ENCODE data around the gene FERMT1. TPM values are rescaled to one million over a fixed set of nuclear protein-coding genes. Genes with fewer than 3 reads are reported as not detected.

The FERMT1 gene
- total and polyA plus RNA-seq, 2 experiments from 2014 or later: 16.2 to 18.3 TPM

DNA sequence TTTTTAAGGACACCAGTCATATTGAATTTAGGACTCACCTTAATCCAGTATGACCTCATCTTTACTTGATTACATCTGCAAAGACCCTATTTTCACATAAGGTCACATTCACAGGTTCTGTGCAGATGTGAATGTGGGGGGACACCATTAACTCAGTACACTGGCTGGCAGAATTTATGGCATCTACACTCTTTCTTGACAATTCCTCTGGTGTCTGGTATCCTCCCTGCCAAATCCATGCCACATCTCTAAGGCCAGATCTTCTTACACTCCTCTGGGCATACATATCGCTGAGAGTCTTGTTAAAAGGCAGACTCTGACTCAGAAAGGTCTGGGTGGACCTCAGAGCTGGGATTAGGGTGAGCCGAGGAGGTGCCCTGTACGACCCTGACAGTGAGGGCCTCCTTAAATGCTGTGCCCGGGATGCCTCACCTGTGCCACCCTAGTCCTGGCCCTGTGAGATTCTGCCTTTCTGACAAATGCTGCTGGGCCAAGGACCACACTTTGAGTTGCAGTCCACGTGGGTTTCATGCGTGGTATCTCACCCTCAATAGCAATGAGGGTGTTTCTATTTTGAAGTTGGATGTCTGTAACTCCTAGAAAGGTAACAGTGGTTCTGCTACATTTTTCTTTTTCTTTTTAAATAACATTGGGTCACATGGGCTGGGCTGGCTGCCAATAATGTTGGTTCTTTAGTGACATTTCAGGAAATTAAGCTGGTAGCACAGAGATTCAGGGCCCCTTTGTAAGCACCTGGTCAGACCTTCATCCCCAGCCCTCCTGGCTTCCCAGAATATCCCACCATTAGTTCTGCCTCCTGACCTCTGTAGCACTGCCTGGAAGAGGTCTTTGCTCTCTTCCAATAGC, 51.8 kb downstream of the FERMT1 start:
- Histone ChIP-seq H4K20me1 (replicated peaks; ENCODE audit: insufficient read depth) (no peaks in the 10 kb centered on the region), H2AFZ (no peak overlapping the region), H3K4me2 (no peak overlapping the region), H3K27ac (ENCODE audit: low read depth) (no peak overlapping the region), H3F3A (replicated peaks; ENCODE audit: low read depth) (no peaks in the 10 kb centered on the region), H3K9me2 (ENCODE audit: insufficient read depth) (no peaks in the 10 kb centered on the region), H3K4me1 (ENCODE audit: insufficient read depth) (no peaks in the 10 kb centered on the region), H3K36me3 (ENCODE audit: insufficient read depth) (peaks cover 10% of the 10 kb centered on the region; the same call in 1 of the 2 replicates), H3K4me3 (no peak overlapping the region), H3K27me3 (ENCODE audit: insufficient read depth) (no peaks in the 10 kb centered on the region), H3K79me2 (replicated peaks; ENCODE audit: insufficient read depth) (no peaks in the 10 kb centered on the region)
- Mint-ChIP-seq H3K4me3 (no peak overlapping the region), H3K27me3 (ENCODE audit: insufficient read depth, low read depth, poor library complexity) (peaks cover 4% of the 10 kb centered on the region), H3K36me3 (ENCODE audit: low read depth) (peaks cover 10% of the 10 kb centered on the region; the same call in 1 of the 3 replicates), H3K27ac (no peak overlapping the region), H3K4me1 (no peaks in the 10 kb centered on the region; the same call in 2 of the 3 replicates), H3K9me3 (no peaks in the 10 kb centered on the region; the same call in 2 of the 3 replicates)
- no peak for ATAC-seq
- no peak for TF ChIP-seq POLR2AphosphoS5 (IDR thresholded peaks at IDR 0.05; ENCODE audit: low read depth)
- TF ChIP-seq STAT1 (IDR thresholded peaks at IDR 0.05; ENCODE audit: unreplicated experiment): no peak
- TF ChIP-seq ZNF331 (CRISPR knock-in tag; IDR thresholded peaks at IDR 0.05; ENCODE audit: low read depth): no peak
- TF ChIP-seq EZH2phosphoT487 (IDR thresholded peaks at IDR 0.05; ENCODE audit: unreplicated experiment): no peak
- no peak for TF ChIP-seq ZNF114 (CRISPR knock-in tag; IDR thresholded peaks at IDR 0.05)
- no peak for TF ChIP-seq EZH2 (IDR thresholded peaks at IDR 0.05; ENCODE audit: low read depth, unreplicated experiment)
- no peak for TF ChIP-seq JUNB (IDR thresholded peaks at IDR 0.05; ENCODE audit: unreplicated experiment)
- TF ChIP-seq, protein P1, sequence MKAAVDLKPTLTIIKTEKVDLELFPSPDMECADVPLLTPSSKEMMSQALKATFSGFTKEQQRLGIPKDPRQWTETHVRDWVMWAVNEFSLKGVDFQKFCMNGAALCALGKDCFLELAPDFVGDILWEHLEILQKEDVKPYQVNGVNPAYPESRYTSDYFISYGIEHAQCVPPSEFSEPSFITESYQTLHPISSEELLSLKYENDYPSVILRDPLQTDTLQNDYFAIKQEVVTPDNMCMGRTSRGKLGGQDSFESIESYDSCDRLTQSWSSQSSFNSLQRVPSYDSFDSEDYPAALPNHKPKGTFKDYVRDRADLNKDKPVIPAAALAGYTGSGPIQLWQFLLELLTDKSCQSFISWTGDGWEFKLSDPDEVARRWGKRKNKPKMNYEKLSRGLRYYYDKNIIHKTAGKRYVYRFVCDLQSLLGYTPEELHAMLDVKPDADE (IDR thresholded peaks at IDR 0.05): no peak
- TF ChIP-seq, protein P2, sequence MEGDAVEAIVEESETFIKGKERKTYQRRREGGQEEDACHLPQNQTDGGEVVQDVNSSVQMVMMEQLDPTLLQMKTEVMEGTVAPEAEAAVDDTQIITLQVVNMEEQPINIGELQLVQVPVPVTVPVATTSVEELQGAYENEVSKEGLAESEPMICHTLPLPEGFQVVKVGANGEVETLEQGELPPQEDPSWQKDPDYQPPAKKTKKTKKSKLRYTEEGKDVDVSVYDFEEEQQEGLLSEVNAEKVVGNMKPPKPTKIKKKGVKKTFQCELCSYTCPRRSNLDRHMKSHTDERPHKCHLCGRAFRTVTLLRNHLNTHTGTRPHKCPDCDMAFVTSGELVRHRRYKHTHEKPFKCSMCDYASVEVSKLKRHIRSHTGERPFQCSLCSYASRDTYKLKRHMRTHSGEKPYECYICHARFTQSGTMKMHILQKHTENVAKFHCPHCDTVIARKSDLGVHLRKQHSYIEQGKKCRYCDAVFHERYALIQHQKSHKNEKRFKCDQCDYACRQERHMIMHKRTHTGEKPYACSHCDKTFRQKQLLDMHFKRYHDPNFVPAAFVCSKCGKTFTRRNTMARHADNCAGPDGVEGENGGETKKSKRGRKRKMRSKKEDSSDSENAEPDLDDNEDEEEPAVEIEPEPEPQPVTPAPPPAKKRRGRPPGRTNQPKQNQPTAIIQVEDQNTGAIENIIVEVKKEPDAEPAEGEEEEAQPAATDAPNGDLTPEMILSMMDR (conservative IDR thresholded peaks at IDR 0.05; ENCODE audit: low read depth in 2 of 2): no peak
- no peak for TF ChIP-seq NANOG (IDR thresholded peaks at IDR 0.05; ENCODE audit: borderline replicate concordance)
- no peak for TF ChIP-seq CREB1 (CRISPR knock-in tag; IDR thresholded peaks at IDR 0.05; ENCODE audit: low read depth)
- DNase-seq (ENCODE audit: low spot score): no peak

DNA sequence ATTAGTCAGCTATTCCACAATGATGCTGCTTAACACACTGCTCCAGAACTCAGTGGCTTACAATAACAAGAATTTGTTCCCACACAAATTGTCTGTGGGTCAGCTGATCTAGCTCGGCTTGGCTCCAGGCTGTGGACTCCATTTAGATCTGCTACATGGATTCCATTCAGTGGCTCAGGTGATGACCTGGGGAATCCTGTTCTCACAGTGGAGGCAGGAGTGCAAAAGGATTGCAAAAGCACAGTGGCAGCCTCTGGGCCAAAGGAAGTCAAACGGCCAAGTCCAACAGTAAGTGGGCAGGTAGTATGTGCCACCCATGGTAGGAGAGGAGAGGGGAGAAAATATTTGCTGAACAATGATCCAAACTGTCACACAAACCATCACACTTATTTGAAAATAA, 53.2 kb downstream of the FERMT1 start:
- no peaks in the 10 kb centered on the region for H3K79me2 ChIP-seq (replicated peaks; ENCODE audit: insufficient read depth)
- no peak overlapping the region for H3K4me3 Mint-ChIP-seq
- H3K4me1 ChIP-seq (ENCODE audit: insufficient read depth): no peaks in the 10 kb centered on the region
- no peaks in the 10 kb centered on the region; the same call in 2 of the 3 replicates for H3K4me1 Mint-ChIP-seq
- peaks cover 7% of the 10 kb centered on the region; the same call in 1 of the 3 replicates for H3K36me3 Mint-ChIP-seq (ENCODE audit: low read depth)
- no peaks in the 10 kb centered on the region for H3K27me3 ChIP-seq (ENCODE audit: insufficient read depth)
- no peak overlapping the region for H3K4me3 ChIP-seq
- ATAC-seq (no peak), DNase-seq (ENCODE audit: low spot score) (no peak)
- no peak overlapping the region for H2AFZ ChIP-seq
- no peaks in the 10 kb centered on the region for H3K9me2 ChIP-seq (ENCODE audit: insufficient read depth)
- H4K20me1 ChIP-seq (replicated peaks; ENCODE audit: insufficient read depth): no peaks in the 10 kb centered on the region
- H3K27me3 Mint-ChIP-seq (ENCODE audit: insufficient read depth, low read depth, poor library complexity): peaks cover 4% of the 10 kb centered on the region
- H3K27ac Mint-ChIP-seq: no peak overlapping the region
- H3K4me2 ChIP-seq: no peak overlapping the region
- no peaks in the 10 kb centered on the region for H3F3A ChIP-seq (replicated peaks; ENCODE audit: low read depth)
- peaks cover 6% of the 10 kb centered on the region; the same call in 1 of the 2 replicates for H3K36me3 ChIP-seq (ENCODE audit: insufficient read depth)
- no peaks in the 10 kb centered on the region; the same call in 2 of the 3 replicates for H3K9me3 Mint-ChIP-seq
- no peak overlapping the region for H3K27ac ChIP-seq (ENCODE audit: low read depth)
- TF ChIP-seq EZH2 (IDR thresholded peaks at IDR 0.05; ENCODE audit: low read depth, unreplicated experiment) (no peak), CREB1 (CRISPR knock-in tag; IDR thresholded peaks at IDR 0.05; ENCODE audit: low read depth) (no peak)
- TF ChIP-seq, protein P3, sequence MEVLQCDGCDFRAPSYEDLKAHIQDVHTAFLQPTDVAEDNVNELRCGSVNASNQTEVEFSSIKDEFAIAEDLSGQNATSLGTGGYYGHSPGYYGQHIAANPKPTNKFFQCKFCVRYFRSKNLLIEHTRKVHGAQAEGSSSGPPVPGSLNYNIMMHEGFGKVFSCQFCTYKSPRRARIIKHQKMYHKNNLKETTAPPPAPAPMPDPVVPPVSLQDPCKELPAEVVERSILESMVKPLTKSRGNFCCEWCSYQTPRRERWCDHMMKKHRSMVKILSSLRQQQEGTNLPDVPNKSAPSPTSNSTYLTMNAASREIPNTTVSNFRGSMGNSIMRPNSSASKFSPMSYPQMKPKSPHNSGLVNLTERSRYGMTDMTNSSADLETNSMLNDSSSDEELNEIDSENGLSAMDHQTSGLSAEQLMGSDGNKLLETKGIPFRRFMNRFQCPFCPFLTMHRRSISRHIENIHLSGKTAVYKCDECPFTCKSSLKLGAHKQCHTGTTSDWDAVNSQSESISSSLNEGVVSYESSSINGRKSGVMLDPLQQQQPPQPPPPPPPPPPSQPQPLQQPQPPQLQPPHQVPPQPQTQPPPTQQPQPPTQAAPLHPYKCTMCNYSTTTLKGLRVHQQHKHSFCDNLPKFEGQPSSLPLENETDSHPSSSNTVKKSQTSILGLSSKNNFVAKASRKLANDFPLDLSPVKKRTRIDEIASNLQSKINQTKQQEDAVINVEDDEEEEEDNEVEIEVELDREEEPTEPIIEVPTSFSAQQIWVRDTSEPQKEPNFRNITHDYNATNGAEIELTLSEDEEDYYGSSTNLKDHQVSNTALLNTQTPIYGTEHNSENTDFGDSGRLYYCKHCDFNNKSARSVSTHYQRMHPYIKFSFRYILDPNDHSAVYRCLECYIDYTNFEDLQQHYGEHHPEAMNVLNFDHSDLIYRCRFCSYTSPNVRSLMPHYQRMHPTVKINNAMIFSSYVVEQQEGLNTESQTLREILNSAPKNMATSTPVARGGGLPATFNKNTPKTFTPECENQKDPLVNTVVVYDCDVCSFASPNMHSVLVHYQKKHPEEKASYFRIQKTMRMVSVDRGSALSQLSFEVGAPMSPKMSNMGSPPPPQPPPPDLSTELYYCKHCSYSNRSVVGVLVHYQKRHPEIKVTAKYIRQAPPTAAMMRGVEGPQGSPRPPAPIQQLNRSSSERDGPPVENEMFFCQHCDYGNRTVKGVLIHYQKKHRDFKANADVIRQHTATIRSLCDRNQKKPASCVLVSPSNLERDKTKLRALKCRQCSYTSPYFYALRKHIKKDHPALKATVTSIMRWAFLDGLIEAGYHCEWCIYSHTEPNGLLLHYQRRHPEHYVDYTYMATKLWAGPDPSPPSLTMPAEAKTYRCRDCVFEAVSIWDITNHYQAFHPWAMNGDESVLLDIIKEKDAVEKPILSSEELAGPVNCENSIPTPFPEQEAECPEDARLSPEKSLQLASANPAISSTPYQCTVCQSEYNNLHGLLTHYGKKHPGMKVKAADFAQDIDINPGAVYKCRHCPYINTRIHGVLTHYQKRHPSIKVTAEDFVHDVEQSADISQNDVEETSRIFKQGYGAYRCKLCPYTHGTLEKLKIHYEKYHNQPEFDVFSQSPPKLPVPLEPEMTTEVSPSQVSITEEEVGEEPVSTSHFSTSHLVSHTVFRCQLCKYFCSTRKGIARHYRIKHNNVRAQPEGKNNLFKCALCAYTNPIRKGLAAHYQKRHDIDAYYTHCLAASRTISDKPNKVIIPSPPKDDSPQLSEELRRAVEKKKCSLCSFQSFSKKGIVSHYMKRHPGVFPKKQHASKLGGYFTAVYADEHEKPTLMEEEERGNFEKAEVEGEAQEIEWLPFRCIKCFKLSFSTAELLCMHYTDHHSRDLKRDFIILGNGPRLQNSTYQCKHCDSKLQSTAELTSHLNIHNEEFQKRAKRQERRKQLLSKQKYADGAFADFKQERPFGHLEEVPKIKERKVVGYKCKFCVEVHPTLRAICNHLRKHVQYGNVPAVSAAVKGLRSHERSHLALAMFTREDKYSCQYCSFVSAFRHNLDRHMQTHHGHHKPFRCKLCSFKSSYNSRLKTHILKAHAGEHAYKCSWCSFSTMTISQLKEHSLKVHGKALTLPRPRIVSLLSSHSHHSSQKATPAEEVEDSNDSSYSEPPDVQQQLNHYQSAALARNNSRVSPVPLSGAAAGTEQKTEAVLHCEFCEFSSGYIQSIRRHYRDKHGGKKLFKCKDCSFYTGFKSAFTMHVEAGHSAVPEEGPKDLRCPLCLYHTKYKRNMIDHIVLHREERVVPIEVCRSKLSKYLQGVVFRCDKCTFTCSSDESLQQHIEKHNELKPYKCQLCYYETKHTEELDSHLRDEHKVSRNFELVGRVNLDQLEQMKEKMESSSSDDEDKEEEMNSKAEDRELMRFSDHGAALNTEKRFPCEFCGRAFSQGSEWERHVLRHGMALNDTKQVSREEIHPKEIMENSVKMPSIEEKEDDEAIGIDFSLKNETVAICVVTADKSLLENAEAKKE (CRISPR knock-in tag; IDR thresholded peaks at IDR 0.05): no peak

All from GM23338 (cell line).